Naive thymus-derived CD8-positive, alpha-beta T cell (primary cell): ENCODE measurements around the gene FMN1. TPM values are rescaled to one million over a fixed set of nuclear protein-coding genes. Genes with fewer than 3 reads are reported as not detected.

Experiments
- ATAC-seq, 2 donors: fragments of 150-1000 bp; cut with Tn5 transposase in 1 of 2; sonication (Bioruptor Pico), chemical (Tn5 transposase) in 1 of 2; 1 replicate in 1 of 2; 2 replicates in 1 of 2; pipeline ENCODE4 v1.10.0; 2021; ENCODE audit warnings: mild to moderate bottlenecking in 2 of 2, moderate library complexity in 2 of 2
- POLR2A ChIA-PET: fragments of 350-600 bp; sonication (Branson Sonifier 250); formaldehyde crosslinking; loops from one replicate; lab custom pipeline; 2021; ENCODE audit warnings: antibody characterized with exemption; lab: Charles Lee
- DNase-seq, 10 donors: peaks; one replicate each; pipeline versions ENCODE4 v3.0.0 to v3.0.0-alpha.2; 2020 to 2022
- H3K27ac Mint-ChIP-seq, 10 donors: one replicate each; pipeline ENCODE4 v1.8.0; 2020 to 2022; ENCODE audit warnings: mild to moderate bottlenecking in 10 of 10, mixed read lengths in 10 of 10, moderate library complexity in 4 of 10, inconsistent platforms in 1 of 10
- H3K27me3 Mint-ChIP-seq, 5 donors: one replicate each; pipeline ENCODE4 v1.8.0; 2021 to 2022; ENCODE audit warnings: mixed read lengths in 5 of 5
- H3K36me3 Mint-ChIP-seq, 3 donors: one replicate each; pipeline ENCODE4 v1.8.0; 2020 to 2022; ENCODE audit warnings: mixed read lengths in 3 of 3, mild to moderate bottlenecking in 2 of 3, inconsistent platforms in 1 of 3
- H3K4me1 Mint-ChIP-seq, 4 donors: one replicate each; pipeline ENCODE4 v1.8.0; 2021 to 2022; ENCODE audit warnings: mixed read lengths in 4 of 4
- H3K4me3 Mint-ChIP-seq, 10 donors: one replicate each; pipeline ENCODE4 v1.8.0; 2020 to 2022; ENCODE audit warnings: mild to moderate bottlenecking in 10 of 10, mixed read lengths in 10 of 10, moderate library complexity in 6 of 10, inconsistent platforms in 1 of 10
- H3K9me3 Mint-ChIP-seq, 9 donors: one replicate each; pipeline ENCODE4 v1.8.0; 2020 to 2022; ENCODE audit warnings: mixed read lengths in 9 of 9, mild to moderate bottlenecking in 3 of 9, inconsistent platforms in 1 of 9, moderate library complexity in 1 of 9
- polyA plus RNA-seq, 3 donors: library from polyadenylated mRNA; unstranded; fragments of 300-500 nt; fragmentation: Illumina TruSeq; gene quantifications; one replicate each; pipeline ENCODE4 v1.2.3, GENCODE V29; 2021
- total RNA-seq, 8 experiments: library from RNA in 2 of 8; stranded (reverse) in 2 of 8; gene quantifications; one replicate each; pipeline ENCODE4 v1.2.3 and lab custom pipeline; 2021 to 2026

FMN1 gene
- total and polyA plus RNA-seq, 5 experiments from 2014 or later = 0.19 to 0.42 (median 0.21) TPM; not detected in 2

DNA sequence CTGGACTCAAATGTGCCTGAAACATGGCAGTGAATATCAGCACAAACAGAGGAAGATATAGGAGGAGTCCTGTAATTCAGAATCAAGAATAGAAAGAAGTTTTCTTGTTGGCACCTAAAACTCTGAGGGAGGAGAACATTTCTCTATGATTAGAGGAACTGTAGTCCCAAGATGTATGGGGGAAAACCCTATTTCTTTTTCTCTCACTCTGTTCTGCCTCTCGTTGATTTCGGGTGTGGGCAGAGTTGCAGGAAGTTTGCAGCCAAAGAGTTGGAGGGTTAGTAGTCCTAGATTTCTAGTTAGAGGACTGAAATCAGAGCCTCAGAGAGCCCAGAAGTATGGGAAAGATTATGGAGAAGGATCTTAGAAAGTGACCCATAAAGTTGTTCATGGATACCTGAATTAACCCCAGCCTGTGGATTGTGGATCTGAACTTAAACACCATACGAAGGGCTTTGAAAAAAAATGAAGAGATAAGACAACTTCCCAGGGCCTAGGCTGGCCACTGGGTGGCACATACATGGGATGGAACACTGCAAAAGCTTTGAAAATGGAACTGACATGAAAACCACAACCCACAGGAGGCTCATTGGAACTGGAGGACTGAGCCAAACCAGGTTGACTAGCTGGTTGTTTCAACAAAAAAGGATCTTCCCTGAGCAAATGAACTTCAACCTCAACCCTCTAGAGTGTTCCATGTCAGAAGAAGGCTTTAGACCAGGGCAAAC is 34.6 kb downstream of the FMN1 start:
- Mint-ChIP-seq H3K36me3 (no peaks in the 10 kb centered on the region), H3K27ac (no peak overlapping the region), H3K4me1 (peaks cover 0 to 17% (median 11%) of the 10 kb centered on the region in 4 donors), H3K9me3 (no peaks in the 10 kb centered on the region), H3K4me3 (no peak overlapping the region), H3K27me3 (peaks cover 0 to 9% (median 4%) of the 10 kb centered on the region in 5 donors)
- ATAC-seq (no peak), DNase-seq (no peak)
- POLR2A ChIA-PET = no interaction called here

DNA sequence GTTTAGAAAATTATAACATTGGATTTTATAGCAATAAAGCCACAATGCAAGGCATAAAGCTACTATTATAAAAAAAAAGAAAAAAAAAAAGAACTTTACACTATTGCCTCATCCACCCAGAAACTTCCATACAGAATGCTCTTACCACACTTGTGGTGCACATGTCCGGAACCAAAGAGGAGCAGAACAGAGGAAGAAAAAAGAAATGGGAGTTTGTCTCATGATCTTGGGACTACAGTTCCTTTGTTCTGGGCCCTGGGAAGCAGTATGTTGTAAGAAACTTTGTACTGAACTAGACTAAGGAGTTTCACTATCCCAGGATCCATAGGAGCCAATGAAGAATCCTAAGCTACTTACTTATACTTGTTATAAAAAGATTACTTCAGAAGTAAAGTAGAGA is 36.1 kb downstream of the FMN1 start:
- Mint-ChIP-seq H3K27me3 (peaks cover 0 to 6% (median 3%) of the 10 kb centered on the region in 5 donors), H3K27ac (no peak overlapping the region), H3K36me3 (no peaks in the 10 kb centered on the region), H3K9me3 (no peaks in the 10 kb centered on the region), H3K4me3 (no peak overlapping the region), H3K4me1 (peaks cover 0 to 22% (median 13%) of the 10 kb centered on the region in 4 donors)
- DNase-seq (no peak), ATAC-seq (no peak)
- POLR2A ChIA-PET = no interaction called here

DNA sequence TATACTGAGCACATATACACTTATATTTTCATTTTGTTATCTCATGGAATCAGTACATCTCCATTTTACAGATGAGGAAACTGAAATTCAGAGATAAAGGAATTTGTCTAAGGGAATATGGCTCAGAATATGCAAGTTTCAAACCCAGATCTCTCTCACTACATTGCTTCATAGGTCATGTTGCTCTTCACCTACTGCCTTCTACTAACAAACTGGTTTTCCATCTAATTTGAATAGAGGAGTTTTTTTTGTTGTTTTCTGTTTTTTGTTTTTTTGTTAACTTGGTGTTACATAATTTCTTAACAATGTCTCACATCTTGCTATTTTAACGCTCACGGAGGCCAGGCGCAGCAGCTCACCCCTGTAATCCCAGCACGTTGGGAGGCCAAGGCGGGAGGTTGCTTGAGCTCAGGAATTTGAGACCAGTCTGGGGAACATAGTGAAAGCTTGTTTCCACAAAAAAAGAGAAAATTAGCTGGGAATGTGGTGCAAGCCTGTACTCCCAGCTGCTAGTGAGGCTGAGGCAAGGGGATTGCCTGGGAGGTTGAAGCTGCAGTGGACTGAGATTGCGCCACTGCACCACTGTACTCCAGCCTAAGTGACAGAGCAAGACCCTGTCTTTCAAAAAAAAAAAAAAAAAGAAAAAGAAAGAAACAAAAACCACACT is 37.0 kb downstream of the FMN1 start:
- POLR2A ChIA-PET = no interaction called here
- Mint-ChIP-seq H3K36me3 (no peaks in the 10 kb centered on the region), H3K27me3 (peaks cover 0 to 6% (median 3%) of the 10 kb centered on the region in 5 donors), H3K4me3 (no peak overlapping the region), H3K27ac (no peak overlapping the region), H3K4me1 (peaks cover 0 to 28% (median 17%) of the 10 kb centered on the region in 4 donors), H3K9me3 (no peaks in the 10 kb centered on the region)
- DNase-seq (no peak), ATAC-seq (no peak)

DNA sequence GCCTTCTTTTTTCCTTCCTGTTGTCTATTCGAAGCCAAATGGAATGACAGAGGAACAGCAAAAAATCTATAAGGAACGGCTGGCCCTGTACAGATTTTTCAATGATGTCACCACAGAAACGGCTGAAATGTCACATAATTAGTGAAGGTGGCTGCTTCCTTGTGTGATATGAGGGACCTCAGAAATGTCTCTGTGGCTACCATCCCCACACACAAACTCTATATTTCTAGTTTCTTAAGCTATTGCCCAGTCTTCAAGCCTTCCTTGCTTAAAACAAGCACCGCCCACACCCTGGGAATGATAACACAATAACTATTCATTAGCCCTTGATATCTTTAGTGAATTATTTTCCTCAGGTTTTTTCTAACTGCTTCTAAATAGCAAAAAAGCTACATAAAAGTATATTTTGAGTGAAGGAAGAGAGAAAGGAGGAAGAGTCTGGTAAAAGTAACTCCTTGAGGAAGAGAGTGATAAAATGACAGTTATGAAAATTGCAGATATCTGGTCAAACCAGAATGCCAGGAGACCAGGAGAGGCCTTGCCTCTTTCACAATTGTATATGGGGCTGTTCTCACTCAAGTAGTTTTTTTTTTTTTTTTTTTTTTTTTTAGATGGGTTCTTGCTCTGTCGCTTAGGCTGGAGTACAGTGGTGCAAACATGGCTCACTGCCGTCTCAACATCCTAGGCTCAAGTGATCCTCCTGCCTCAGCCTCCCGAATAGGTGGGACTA is 38.7 kb downstream of the FMN1 start:
- H3K4me1 Mint-ChIP-seq = peaks cover 0 to 40% (median 21%) of the 10 kb centered on the region in 4 donors
- H3K9me3 Mint-ChIP-seq = no peaks in the 10 kb centered on the region
- H3K27me3 Mint-ChIP-seq = peaks cover 0 to 5% (median 3%) of the 10 kb centered on the region in 5 donors
- POLR2A ChIA-PET = no interaction called here
- no peaks in the 10 kb centered on the region for H3K36me3 Mint-ChIP-seq
- H3K27ac Mint-ChIP-seq = no peak overlapping the region
- ATAC-seq (no peak), DNase-seq (no peak)
- H3K4me3 Mint-ChIP-seq = no peak overlapping the region

DNA sequence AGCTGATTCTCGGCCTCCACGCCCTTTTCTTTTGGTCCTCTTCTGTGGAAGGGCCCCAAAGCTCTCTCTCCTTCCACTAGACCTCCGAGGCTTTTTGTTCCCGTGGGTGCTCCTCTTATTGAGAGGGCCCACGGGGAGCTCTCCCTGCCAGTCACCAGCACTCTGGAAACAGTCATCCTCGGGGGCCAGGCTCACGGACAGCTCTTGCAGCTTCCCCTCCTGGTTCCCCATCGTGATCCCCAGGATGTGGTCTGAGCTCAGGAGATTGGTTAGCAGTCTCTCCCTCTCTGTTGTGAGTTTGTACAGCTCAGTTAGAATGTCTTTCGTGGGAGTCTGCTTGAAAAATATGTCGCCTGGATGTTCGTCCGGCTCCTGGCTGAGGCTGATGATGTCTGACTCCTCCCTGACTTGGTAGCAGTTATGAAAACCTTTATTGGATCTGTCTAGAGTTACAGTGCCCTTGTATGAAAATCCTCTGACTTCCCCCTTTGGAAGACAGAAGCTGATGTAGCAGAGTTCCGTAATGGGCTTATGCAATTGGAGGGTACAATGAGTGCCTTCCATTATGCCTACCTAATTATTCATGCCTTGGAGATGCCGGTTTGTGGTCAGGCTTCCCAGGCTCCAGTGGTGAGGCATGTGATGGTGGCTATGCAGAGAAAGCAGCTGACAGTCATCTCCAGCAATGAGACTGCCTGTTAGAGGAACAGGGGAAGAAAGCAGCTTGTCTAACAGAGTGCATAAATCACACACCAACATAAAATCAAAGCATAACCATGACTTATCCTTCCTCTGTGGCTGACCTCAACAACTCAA is 40.0 kb downstream of the FMN1 start:
- Mint-ChIP-seq H3K36me3 (no peaks in the 10 kb centered on the region), H3K27me3 (peaks cover 0 to 5% (median 3%) of the 10 kb centered on the region in 5 donors), H3K4me3 (no peak overlapping the region), H3K4me1 (peaks cover 0 to 34% (median 18%) of the 10 kb centered on the region in 4 donors), H3K9me3 (no peaks in the 10 kb centered on the region), H3K27ac (peak overlapping the region in 2 of 10 donors; percentile 57 to 62)
- POLR2A ChIA-PET = no interaction called here
- no peak for DNase-seq
- no peak for ATAC-seq

DNA sequence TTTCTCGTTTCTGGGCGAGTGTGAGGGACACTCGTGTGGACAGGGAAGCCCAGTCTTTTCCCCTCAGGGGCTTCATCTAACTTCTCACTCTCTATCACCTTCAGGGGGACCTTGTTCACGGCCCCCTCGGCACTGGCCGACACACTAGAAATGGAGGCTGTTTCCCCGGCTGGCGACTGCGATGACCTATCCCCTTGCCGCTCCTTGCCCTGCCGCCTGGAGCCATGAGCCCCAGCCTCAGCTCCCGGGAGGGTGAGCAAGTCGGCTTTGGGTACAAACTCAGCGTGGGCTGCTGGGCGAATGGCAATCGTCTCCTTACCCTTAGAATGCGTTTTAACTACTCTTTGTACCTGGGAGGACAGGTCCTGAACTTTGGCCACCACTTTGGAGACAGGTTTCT is 41.0 kb downstream of the FMN1 start:
- POLR2A ChIA-PET = no interaction called here
- ATAC-seq (no peak), DNase-seq (no peak)
- H3K9me3 Mint-ChIP-seq = no peaks in the 10 kb centered on the region
- H3K27me3 Mint-ChIP-seq = peaks cover 0 to 5% (median 1%) of the 10 kb centered on the region in 5 donors
- H3K36me3 Mint-ChIP-seq = no peaks in the 10 kb centered on the region
- no peak overlapping the region for H3K4me3 Mint-ChIP-seq
- peaks cover 2 to 36% (median 17%) of the 10 kb centered on the region in 4 donors for H3K4me1 Mint-ChIP-seq
- H3K27ac Mint-ChIP-seq = peak overlapping the region in 3 of 10 donors; percentile 9 to 62 (median 37)

DNA sequence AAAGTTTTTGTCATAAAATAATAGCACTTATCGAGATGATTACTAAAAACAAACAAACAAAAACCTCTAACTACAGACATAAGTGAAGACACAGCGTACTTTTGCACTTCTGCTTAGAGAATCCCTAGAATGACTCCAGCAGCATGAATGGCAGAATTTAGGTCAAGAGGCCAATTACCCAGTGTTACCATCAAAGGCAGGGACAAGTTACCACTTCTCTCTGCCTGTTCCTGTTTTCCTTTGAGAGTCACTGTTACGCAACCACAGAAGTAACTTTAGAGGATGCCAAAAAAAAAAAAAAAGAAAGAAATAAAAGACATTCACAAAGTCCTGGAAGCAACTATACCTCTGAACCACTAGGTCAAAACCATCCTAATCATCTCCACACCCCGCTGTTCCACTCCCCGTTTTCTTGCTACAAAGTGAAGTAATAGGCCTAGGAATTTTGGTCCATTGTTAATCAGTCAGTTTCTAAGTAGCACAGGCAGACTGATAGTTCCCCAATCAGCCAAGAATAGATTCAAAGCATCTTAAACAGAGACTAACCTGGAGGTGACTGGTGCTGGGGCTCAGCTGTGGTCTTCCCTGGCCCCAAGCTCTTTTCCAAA is 41.9 kb downstream of the FMN1 start:
- Mint-ChIP-seq H3K9me3 (no peaks in the 10 kb centered on the region), H3K27me3 (peaks cover 0 to 5% (median 0%) of the 10 kb centered on the region in 5 donors), H3K27ac (no peak overlapping the region), H3K4me1 (peaks cover 7 to 44% (median 24%) of the 10 kb centered on the region in 4 donors), H3K4me3 (no peak overlapping the region), H3K36me3 (no peaks in the 10 kb centered on the region)
- DNase-seq = no peak
- no peak for ATAC-seq
- POLR2A ChIA-PET = no interaction called here

DNA sequence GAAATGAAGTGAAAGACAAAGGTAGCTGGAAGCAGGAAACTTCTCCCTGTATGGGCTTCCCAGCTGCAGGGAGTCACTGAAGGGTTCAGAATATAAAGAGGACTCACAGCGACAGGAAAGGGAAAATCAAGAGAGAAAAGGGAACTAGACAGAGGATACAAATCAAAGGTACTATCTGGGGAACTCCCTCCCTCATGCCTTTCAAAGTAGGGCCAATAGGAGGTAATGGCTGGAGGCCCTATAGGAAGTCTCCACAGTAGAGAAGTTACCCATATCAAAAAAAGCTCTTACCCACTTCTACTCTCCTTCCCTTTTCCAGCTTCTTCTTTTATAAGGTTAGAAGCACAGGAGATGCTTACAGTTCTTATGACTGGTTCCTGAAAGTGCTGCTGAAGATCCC is 43.5 kb downstream of the FMN1 start:
- POLR2A ChIA-PET = no interaction called here
- Mint-ChIP-seq H3K36me3 (no peaks in the 10 kb centered on the region), H3K4me1 (peaks cover 7 to 44% (median 27%) of the 10 kb centered on the region in 4 donors), H3K27ac (peak overlapping the region in 2 of 10 donors; percentile 16 to 81), H3K4me3 (no peak overlapping the region), H3K9me3 (no peaks in the 10 kb centered on the region), H3K27me3 (peaks cover 0 to 3% (median 0%) of the 10 kb centered on the region in 5 donors)
- DNase-seq (no peak), ATAC-seq (no peak)

DNA sequence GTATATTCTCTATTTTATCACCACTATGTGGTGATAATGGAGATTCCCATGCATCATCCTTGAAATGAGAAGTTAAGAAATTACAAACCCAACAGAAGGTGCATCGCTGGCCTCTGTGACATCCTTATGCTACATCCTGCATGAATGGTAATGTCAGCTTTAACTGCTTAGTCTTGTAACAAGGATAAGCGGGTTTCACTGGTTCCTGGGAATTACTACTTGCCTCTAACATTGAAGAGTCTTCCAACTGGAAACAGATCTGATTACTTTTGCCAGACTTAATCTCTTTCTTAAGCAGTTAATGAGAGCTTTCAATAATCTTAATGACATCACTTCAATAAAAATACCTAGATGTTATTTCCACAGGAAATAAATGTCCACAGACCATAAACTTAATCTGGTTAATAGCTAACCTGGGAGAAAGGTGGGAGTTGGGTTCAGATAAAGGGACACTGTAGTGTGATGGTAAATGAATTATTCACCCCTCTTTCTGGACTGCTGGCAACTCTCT is 44.0 kb downstream of the FMN1 start:
- ATAC-seq = no peak
- POLR2A ChIA-PET = no interaction called here
- Mint-ChIP-seq H3K27me3 (peaks cover 0 to 3% (median 0%) of the 10 kb centered on the region in 5 donors), H3K27ac (peak overlapping the region in 1 of 10 donors; percentile 16), H3K36me3 (no peaks in the 10 kb centered on the region), H3K9me3 (no peaks in the 10 kb centered on the region), H3K4me3 (no peak overlapping the region), H3K4me1 (peaks cover 7 to 44% (median 28%) of the 10 kb centered on the region in 4 donors)
- no peak for DNase-seq

DNA sequence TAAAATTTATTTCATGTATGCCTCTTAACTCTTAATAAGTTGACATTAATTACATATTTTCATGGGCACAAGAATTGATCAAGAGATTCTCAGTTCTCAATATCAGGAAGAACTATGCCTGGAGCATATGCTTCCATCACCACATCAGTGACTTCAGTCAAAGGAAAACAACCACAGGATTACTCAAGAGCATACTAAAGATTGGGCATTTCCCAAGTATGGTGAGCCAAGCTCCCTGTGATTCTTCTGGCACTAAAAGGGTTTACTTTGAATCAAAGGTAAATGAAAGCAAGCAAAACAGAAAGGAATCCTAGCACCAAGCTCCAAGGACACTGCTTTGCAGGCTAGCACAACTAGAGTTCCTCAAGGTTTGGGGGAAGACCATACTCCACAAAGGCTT is 44.6 kb downstream of the FMN1 start:
- H3K36me3 Mint-ChIP-seq = no peaks in the 10 kb centered on the region
- no peak overlapping the region for H3K4me3 Mint-ChIP-seq
- ATAC-seq (no peak), DNase-seq (no peak)
- POLR2A ChIA-PET = no interaction called here
- no peaks in the 10 kb centered on the region for H3K9me3 Mint-ChIP-seq
- no peak overlapping the region for H3K27ac Mint-ChIP-seq
- H3K27me3 Mint-ChIP-seq = peaks cover 0 to 3% (median 0%) of the 10 kb centered on the region in 5 donors
- peaks cover 7 to 40% (median 27%) of the 10 kb centered on the region in 4 donors for H3K4me1 Mint-ChIP-seq

DNA sequence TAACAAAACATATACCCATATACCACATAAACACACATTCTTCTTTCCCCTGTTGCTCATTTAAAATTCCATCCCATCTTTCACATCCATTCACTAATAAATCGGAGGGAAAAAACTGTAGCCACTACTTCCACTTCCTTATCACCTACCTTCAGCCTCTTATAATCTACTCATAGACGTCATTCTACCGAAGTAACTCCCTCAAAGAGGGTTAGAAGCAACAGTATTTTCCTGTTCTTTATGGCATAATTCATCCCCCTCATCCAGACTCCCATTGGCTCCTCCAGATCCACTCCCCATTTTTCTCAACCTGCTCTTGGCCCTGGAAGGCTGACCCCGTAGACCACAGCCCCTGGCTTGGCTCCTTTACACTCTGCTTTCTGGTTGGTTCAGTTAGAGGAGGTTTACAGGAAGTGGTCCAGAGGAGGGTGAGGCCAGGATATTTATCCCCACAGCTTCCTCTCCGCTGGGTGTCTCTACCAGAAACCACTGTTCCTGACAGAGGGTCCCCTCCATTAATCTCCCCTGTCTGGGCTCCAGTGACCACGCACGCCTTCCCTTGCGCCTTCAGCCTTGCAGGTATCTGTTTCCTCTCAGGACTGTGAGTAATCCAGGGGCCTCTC is 46.3 kb downstream of the FMN1 start:
- Mint-ChIP-seq H3K4me1 (peaks cover 7 to 35% (median 25%) of the 10 kb centered on the region in 4 donors), H3K4me3 (peak overlapping the region in 9 of 10 donors; percentile 64 to 83 (median 75))

More for the DNA sequence above, 46.3 kb downstream of the FMN1 start:
- H3K9me3 Mint-ChIP-seq = no peaks in the 10 kb centered on the region
- peak overlapping the region in 8 of 10 donors; percentile 3 to 84 (median 60) for H3K27ac Mint-ChIP-seq
- H3K27me3 Mint-ChIP-seq = no peaks in the 10 kb centered on the region
- DNase-seq (peak in 2 of 10 donors; percentile 31 to 41), ATAC-seq (peak in 1 of 2 donors; percentile 80)
- POLR2A ChIA-PET = no interaction called here
- H3K36me3 Mint-ChIP-seq = no peaks in the 10 kb centered on the region
